ENCODE measurements around the gene FAM13A.

FAM13A gene

DNA sequence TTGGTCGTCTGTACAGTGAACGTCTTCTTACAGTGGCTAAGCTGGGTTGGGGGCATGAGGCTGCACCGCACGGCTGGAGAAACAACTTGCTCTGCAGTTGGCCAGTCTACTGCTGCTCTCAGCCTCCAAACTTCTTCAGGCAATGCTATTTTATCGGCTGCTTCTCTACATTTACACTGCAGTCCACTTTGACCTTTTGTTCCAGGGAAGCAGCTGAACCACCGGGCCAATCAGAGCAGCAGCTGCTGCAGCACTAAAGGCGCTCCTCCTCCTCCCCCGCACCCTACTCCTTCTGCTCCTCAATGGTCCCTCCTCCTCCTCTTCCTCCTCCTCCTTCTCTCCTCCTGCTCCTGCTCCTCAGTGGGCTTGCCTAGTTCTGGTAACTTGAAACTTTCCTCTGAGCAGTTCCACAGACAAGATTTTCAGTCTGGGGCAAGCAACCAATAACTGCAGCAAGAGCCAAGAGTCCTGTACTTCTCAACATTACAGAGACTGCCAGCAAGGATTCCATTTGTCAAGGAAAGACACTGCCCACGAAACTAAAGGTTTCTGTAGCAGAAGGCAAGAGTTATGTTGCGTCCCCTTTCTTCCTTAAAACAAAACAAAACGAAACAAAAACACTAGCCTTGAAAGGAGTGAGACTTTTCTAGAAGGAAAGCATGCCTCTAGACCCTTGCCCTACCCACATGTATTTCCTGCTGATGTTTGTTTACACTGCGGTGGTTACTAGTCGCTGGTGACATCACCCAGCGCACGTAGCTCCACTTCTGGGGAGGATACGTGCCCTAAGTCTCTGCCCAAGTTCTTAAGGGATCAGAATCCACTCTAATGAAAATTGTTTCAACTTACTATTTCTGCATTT is 233.7 kb downstream of the FAM13A start (continued):
- TF ChIP-seq ATF2 (tag by site-specific recombination; IDR thresholded peaks at IDR 0.05; ENCODE audit: low read depth) (peak; percentile 71; the same call in 1 of the 2 replicates), ZNF501 (tag by site-specific recombination; IDR thresholded peaks at IDR 0.05) (no peak; the same call in 1 of the 2 replicates), ZBTB49 (tag by site-specific recombination; IDR thresholded peaks at IDR 0.05; ENCODE audit: low read depth) (no peak), ZNF335 (tag by site-specific recombination; conservative IDR thresholded peaks at IDR 0.05) (peak; percentile 43; the same call in 1 of the 2 replicates), ZFHX2 (tag by site-specific recombination; conservative IDR thresholded peaks at IDR 0.05) (peak; percentile 92), GLI4 (tag by site-specific recombination; IDR thresholded peaks at IDR 0.05) (no peak), SP7 (tag by site-specific recombination; IDR thresholded peaks at IDR 0.05) (peak; percentile 42; the same call in 1 of the 2 replicates), KLF8 (tag by site-specific recombination; IDR thresholded peaks at IDR 0.05) (0 out of 2 replicates have a peak, but pooled peaks have one; percentile 13), ZNF341 (tag by site-specific recombination; IDR thresholded peaks at IDR 0.05; ENCODE audit: low read depth) (0 out of 2 replicates have a peak, but pooled peaks have one; percentile 10), ZNF530 (tag by site-specific recombination; IDR thresholded peaks at IDR 0.05; ENCODE audit: low read depth) (no peak), EGR2 (tag by site-specific recombination; IDR thresholded peaks at IDR 0.05; ENCODE audit: low read depth) (peak; percentile 92), ZNF670 (tag by site-specific recombination; IDR thresholded peaks at IDR 0.05; ENCODE audit: low read depth) (no peak), ZBTB21 (tag by site-specific recombination; IDR thresholded peaks at IDR 0.05) (peak; percentile 61), ZNF223 (tag by site-specific recombination; IDR thresholded peaks at IDR 0.05) (no peak), ZBTB17 (tag by site-specific recombination; IDR thresholded peaks at IDR 0.05) (peak; percentile 90), IKZF3 (tag by site-specific recombination; IDR thresholded peaks at IDR 0.05) (peak; percentile 82), ZNF513 (tag by site-specific recombination; IDR thresholded peaks at IDR 0.05) (peak; percentile 83), SP2 (tag by site-specific recombination; IDR thresholded peaks at IDR 0.05) (peak; percentile 87), ZNF175 (tag by site-specific recombination; IDR thresholded peaks at IDR 0.05) (no peak), OSR2 (tag by site-specific recombination; IDR thresholded peaks at IDR 0.05) (peak; percentile 53), ZNF610 (tag by site-specific recombination; IDR thresholded peaks at IDR 0.05; ENCODE audit: borderline replicate concordance) (peak; percentile 77; the same call in 1 of the 2 replicates)
- TF ChIP-seq, protein P1, sequence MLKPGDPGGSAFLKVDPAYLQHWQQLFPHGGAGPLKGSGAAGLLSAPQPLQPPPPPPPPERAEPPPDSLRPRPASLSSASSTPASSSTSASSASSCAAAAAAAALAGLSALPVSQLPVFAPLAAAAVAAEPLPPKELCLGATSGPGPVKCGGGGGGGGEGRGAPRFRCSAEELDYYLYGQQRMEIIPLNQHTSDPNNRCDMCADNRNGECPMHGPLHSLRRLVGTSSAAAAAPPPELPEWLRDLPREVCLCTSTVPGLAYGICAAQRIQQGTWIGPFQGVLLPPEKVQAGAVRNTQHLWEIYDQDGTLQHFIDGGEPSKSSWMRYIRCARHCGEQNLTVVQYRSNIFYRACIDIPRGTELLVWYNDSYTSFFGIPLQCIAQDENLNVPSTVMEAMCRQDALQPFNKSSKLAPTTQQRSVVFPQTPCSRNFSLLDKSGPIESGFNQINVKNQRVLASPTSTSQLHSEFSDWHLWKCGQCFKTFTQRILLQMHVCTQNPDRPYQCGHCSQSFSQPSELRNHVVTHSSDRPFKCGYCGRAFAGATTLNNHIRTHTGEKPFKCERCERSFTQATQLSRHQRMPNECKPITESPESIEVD (tag by site-specific recombination; IDR thresholded peaks at IDR 0.05) = peak; percentile 51
- TF ChIP-seq, protein P2, sequence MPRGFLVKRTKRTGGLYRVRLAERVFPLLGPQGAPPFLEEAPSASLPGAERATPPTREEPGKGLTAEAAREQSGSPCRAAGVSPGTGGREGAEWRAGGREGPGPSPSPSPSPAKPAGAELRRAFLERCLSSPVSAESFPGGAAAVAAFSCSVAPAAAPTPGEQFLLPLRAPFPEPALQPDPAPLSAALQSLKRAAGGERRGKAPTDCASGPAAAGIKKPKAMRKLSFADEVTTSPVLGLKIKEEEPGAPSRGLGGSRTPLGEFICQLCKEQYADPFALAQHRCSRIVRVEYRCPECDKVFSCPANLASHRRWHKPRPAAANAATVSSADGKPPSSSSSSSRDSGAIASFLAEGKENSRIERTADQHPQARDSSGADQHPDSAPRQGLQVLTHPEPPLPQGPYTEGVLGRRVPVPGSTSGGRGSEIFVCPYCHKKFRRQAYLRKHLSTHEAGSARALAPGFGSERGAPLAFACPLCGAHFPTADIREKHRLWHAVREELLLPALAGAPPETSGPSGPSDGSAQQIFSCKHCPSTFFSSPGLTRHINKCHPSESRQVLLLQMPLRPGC (tag by site-specific recombination; IDR thresholded peaks at IDR 0.05) = 0 out of 2 replicates have a peak, but pooled peaks have one; percentile 17
- TF ChIP-seq, protein P3, sequence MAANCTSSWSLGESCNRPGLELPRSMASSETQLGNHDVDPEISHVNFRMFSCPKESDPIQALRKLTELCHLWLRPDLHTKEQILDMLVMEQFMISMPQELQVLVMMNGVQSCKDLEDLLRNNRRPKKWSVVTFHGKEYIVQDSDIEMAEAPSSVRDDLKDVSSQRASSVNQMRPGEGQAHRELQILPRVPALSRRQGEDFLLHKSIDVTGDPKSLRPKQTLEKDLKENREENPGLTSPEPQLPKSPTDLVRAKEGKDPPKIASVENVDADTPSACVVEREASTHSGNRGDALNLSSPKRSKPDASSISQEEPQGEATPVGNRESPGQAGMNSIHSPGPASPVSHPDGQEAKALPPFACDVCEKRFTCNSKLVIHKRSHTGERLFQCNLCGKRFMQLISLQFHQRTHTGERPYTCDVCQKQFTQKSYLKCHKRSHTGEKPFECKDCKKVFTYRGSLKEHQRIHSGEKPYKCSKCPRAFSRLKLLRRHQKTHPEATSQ (tag by site-specific recombination; IDR thresholded peaks at IDR 0.05) = no peak
- TF ChIP-seq, protein P4, sequence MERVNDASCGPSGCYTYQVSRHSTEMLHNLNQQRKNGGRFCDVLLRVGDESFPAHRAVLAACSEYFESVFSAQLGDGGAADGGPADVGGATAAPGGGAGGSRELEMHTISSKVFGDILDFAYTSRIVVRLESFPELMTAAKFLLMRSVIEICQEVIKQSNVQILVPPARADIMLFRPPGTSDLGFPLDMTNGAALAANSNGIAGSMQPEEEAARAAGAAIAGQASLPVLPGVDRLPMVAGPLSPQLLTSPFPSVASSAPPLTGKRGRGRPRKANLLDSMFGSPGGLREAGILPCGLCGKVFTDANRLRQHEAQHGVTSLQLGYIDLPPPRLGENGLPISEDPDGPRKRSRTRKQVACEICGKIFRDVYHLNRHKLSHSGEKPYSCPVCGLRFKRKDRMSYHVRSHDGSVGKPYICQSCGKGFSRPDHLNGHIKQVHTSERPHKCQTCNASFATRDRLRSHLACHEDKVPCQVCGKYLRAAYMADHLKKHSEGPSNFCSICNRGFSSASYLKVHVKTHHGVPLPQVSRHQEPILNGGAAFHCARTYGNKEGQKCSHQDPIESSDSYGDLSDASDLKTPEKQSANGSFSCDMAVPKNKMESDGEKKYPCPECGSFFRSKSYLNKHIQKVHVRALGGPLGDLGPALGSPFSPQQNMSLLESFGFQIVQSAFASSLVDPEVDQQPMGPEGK (tag by site-specific recombination; IDR thresholded peaks at IDR 0.05) = peak; percentile 14; the same call in 1 of the 2 replicates
- TF ChIP-seq, protein P5, sequence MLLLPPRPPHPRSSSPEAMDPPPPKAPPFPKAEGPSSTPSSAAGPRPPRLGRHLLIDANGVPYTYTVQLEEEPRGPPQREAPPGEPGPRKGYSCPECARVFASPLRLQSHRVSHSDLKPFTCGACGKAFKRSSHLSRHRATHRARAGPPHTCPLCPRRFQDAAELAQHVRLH (tag by site-specific recombination; IDR thresholded peaks at IDR 0.05) = no peak
